Left lung (tissue), 10 donors: Measurements from ENCODE around the gene ALKBH6. TPM values are rescaled to one million over a fixed set of nuclear protein-coding genes. Genes with fewer than 3 reads are reported as not detected.
"Not testable (repeated sequence)": the region's sequence is repeated elsewhere in the genome, so short reads cannot be mapped to it uniquely, and the experiment has no call there.

Source experiments
- ATAC-seq: fragments of 200-7000 bp; cut with Tn5 transposase; one replicate; pipeline ENCODE4 v1.9.1; 2020; ENCODE audit warnings: moderate library complexity
- DNase-seq, 4 donors: peaks; one replicate each; pipeline ENCODE4 v3.0.0-alpha.2; 2013 to 2020
- H3K27ac ChIP-seq, 2 donors: fragments of 200-600 bp; sonication (generic) in 1 of 2; one replicate each; pipeline versions ENCODE4 v1.5.0 to v1.8.0; 2020 to 2021
- H3K27me3 ChIP-seq, 2 donors: fragments of 200-600 bp; sonication (generic) in 1 of 2; one replicate each; pipeline versions ENCODE4 v1.5.0 to v1.8.0; 2020 to 2021
- H3K36me3 ChIP-seq, 2 donors: fragments of 200-600 bp; sonication (generic) in 1 of 2; one replicate each; pipeline versions ENCODE4 v1.5.0 to v1.8.0; 2020 to 2021
- H3K4me1 ChIP-seq, 2 donors: fragments of 200-600 bp; one replicate each; pipeline ENCODE4 v1.8.0; 2021
- H3K4me3 ChIP-seq, 2 donors: fragments of 200-600 bp; sonication (generic) in 1 of 2; one replicate each; pipeline versions ENCODE4 v1.5.0 to v1.8.0; 2020 to 2021; ENCODE audit warnings: mild to moderate bottlenecking in 1 of 2
- H3K9me3 ChIP-seq, 2 donors: fragments of 200-600 bp; sonication (generic) in 1 of 2; one replicate each; pipeline versions ENCODE4 v1.5.0 to v1.8.0; 2020 to 2021
- CTCF ChIP-seq, 2 donors: fragments of 200-600 bp; sonication (generic) in 1 of 2; IDR thresholded peaks; one replicate each; pipeline versions ENCODE4 v1.5.0 to v1.8.0; 2021; ENCODE audit warnings: antibody characterized with exemption in 2 of 2
- intact Hi-C, 2 donors: fragments of 100-400 bp; cut with DNase I; formaldehyde crosslinking; loops; one replicate each; pipeline versions ENCODE4 v1.11.2 to v1.14.2; 2022
- polyA plus RNA-seq, 6 donors: library from polyadenylated mRNA; unstranded; fragments of 120-200 nt; gene quantifications; one replicate each; pipeline ENCODE4 v1.2.1, GENCODE V29; 2013; ENCODE audit not compliant: insufficient read length in 6 of 6
- total RNA-seq, 2 donors: library from RNA; stranded (reverse); fragmentation: NEBNext Ultra II Directional; extraction: Animal tissue kit (Norgen Biotek cat#: 25700); gene quantifications; one replicate each; pipeline ENCODE4 v1.2.1, GENCODE V29; 2021
- donor health status: DM: no; HTN: yes; CAD: no.
- donor health status: DM: no; HTN: no; CAD: no.

The ALKBH6 gene
- total and polyA plus RNA-seq, 8 donors, result 16.8 to 22.7 (median 19.8) TPM

- Histone ChIP-seq H3K36me3 (peaks cover 0 to 16% of the 10 kb centered on the region in 2 donors), H3K27me3 (no peaks in the 10 kb centered on the region), H3K27ac (peak overlapping the region in 1 of 2 donors; percentile 30), H3K4me3 (no peak overlapping the region), H3K4me1 (peaks cover 0 to 6% of the 10 kb centered on the region in 2 donors), H3K9me3 (no peaks in the 10 kb centered on the region)
- no peak for DNase-seq
- intact Hi-C loops, result no loop called here
- peak; percentile 90 for ATAC-seq
- TF ChIP-seq CTCF (IDR thresholded peaks at IDR 0.05), result no peak
These were observed 27.8 kb upstream of the ALKBH6 start for GRCh38 chr19:36041831-36042230.

DNA sequence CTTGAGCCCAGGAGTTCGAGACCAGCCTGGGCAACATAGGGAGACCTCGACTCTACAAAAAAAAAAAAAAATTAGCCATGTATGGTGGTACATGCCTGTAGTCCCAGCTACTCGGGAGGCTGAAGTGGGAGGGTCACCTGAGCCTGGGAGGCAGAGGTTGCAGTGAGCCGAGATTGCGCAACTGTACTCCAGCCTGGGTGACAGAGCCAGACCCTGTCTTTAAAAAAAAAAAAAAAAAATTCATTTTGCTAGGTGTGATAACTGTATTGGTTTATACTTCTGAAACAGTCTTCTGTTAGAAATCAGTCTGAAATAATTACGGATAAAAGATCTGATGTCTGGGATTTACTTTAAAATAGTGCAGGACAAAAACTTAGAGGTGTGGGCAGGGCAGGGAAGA is 27.1 kb upstream of the ALKBH6 start:
- H3K27me3 ChIP-seq, H3K9me3 ChIP-seq, H3K27ac ChIP-seq, DNase-seq, H3K4me3 ChIP-seq, intact Hi-C loops, H3K4me1 ChIP-seq: not testable (repeated sequence)
- ATAC-seq, result peak; percentile 23
- H3K36me3 ChIP-seq, result peaks cover 0 to 16% of the 10 kb centered on the region in 2 donors

DNA sequence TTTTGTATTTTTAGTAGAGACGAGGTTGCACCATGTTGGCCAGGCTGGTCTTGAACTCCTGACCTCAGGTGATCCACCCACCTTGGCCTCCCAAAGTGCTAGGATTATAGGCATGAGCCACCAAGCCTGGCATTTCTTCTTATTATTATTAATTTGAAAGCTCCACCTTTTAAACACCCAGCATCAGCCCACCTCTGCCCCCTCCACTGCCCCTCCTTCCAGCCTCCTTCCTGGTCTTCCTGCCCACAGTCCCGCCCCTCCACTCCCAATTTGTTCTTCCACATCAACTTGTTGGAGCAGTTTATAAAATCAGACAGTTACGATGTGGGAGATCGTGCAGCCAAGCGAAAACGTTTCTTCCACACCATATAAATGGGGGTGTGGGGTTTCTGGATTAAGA is 26.5 kb upstream of the ALKBH6 start:
- DNase-seq, result no peak
- intact Hi-C loops, result no loop called here
- no peak overlapping the region for H3K4me3 ChIP-seq
- peaks cover 0 to 6% of the 10 kb centered on the region in 2 donors for H3K4me1 ChIP-seq
- TF ChIP-seq CTCF (IDR thresholded peaks at IDR 0.05), result no peak
- ATAC-seq, result no peak
- peaks cover 0 to 16% of the 10 kb centered on the region in 2 donors for H3K36me3 ChIP-seq
- no peaks in the 10 kb centered on the region for H3K9me3 ChIP-seq
- H3K27ac ChIP-seq, result no peak overlapping the region
- no peaks in the 10 kb centered on the region for H3K27me3 ChIP-seq

GRCh38 chr19:36032251-36033104 is 18.5 kb upstream of the ALKBH6 start, which contains the start of gene CLIP3:
Gene CLIP3 (minus strand): TSS chr19:36032873. CDS start chr19:36032357, 516 bp downstream.
- H3K27me3 ChIP-seq, result peaks cover 0 to 16% of the 10 kb centered on the region in 2 donors
- H3K4me1 ChIP-seq, result no peaks in the 10 kb centered on the region
- no peaks in the 10 kb centered on the region for H3K9me3 ChIP-seq
- no peak within 1 kb of the TSS for H3K27ac ChIP-seq
- peak in 3 of 4 donors; percentile 56 to 79 (median 58) for DNase-seq
- intact Hi-C loops, result no loop called here
- no peak for TF ChIP-seq CTCF (IDR thresholded peaks at IDR 0.05)
- ATAC-seq, result peak; percentile 78
- H3K36me3 ChIP-seq, result peaks cover 0 to 9% of the 10 kb centered on the region in 2 donors
- H3K4me3 ChIP-seq, result peak within 1 kb of the TSS; percentile 24 to 25

DNA sequence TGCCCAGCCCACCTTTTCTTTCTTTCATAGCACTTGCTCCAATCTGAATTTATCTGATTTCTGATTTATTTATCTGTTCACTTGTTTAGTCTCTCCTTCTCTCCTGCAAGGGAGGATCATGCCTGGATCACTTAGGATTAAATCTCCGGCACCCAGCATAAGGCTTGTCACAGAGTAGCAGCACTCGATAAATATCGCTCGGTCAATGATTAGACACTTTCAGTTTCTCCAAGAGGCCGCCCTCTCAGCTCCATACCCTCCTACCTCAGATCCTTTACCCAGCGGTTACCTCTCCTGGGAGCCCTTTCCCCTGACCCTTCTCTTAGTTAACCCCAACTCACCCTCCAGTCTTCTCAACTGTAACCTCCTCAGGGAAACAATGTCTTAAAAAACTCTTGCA is 17.3 kb upstream of the ALKBH6 start:
- peaks cover 0 to 16% of the 10 kb centered on the region in 2 donors for H3K27me3 ChIP-seq
- H3K27ac ChIP-seq, result no peak overlapping the region
- H3K4me3 ChIP-seq, result no peak overlapping the region
- ATAC-seq (no peak), DNase-seq (no peak)
- intact Hi-C loops, result no loop called here
- H3K9me3 ChIP-seq, result no peaks in the 10 kb centered on the region
- no peaks in the 10 kb centered on the region for H3K4me1 ChIP-seq
- no peak for TF ChIP-seq CTCF (IDR thresholded peaks at IDR 0.05)
- peaks cover 0 to 19% of the 10 kb centered on the region in 2 donors for H3K36me3 ChIP-seq
